NCI-H128 (cell line): Measurements from ENCODE around the gene TAGAP.
"Not testable (repeated sequence)": the region's sequence is repeated elsewhere in the genome, so short reads cannot be mapped to it uniquely, and the experiment has no call there.

Experiments
- DNase-seq: peaks from one replicate; lab custom pipeline; 2025; ENCODE audit not compliant: unreplicated experiment; lab: John Stamatoyannopoulos, UW

Gene TAGAP

GRCh38 chr6:159045801-159046200 lies 1.0 kb upstream of the TAGAP start:
- DNase-seq = no peak

GRCh38 chr6:159043947-159044346 lies 844 bp downstream of the TAGAP start:
- DNase-seq = no peak

- DNase-seq = no peak
Measured at GRCh38 chr6:159043251-159043650, 1.5 kb downstream of the TAGAP start.

DNA sequence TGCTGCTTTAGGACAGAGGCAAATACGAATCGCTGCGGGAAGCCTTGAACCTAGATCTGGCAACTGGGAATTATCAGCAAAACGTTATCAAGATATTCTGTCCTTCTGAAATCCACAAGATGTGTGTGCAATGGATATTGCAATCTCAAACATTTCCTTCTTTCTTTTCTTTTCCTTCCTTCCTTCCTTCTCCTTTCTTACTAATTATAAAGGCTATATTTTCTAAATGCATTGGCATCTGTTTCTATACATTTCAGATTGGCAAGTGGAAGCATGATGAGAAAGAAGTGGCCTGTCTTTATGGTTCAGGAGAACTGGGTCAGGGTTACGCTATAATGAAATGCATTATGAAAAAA lies 2.0 kb downstream of the TAGAP start:
- DNase-seq = no peak

DNA sequence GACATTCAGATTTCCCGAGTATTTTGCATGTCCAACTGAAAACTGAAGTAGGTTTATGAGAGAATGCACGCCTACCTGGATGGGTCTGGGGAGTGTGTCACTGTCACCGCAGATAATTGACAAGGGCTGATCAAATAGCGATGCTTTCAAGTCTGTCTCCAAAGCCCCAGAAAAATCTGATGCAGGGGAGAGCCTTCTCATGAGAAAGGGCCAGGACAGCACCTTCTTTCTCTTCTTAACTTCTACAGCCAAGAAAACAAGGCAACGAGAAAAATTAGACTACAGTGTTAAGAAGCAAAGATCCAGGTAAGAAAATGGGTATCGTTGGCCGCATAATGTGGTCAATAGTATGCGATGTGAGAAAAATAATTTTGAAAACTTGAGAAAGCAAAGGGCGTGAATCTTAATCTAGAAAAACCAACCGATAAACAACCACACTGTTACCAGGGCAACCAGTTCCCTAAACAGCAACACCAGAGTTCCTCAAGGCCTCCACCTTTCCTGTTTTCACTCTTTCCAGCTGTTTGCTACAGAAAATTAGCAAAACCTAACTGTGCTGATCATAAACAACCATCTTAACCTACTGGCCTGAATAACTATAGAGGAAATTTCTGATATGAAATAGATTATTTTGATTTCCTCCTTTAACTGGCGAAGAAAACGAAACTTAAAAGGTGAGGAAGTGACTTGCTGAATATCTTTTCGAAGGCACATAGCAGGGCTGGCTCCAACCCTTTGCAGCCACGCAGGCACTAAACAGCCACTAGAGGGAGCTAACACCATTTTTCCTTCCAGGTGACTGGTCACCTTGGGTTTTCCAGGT lies 2.6 kb downstream of the TAGAP start:
- DNase-seq = peak; percentile 34

DNA sequence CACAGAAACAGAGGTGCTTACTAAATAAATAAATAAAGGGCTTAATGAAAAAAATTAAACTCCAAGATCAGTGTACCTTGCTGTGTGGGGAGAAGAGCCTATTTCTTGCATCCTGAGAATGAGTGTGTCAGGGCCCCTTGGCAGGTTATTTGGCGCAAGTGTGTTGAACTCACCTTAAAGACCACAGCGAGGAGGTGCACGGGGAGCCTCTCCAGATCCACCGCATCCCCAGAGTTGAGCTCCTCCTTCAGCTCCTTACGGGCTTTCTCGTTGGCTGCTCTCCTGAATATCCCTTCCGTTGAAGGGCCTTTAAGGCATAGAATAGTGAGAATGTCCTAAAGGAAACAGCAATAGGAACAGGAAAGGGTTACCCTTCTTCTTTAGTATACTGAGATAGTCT lies 3.6 kb downstream of the TAGAP start:
- no peak for DNase-seq

- no peak for DNase-seq
Measured at GRCh38 chr6:159039885-159040258, 4.9 kb downstream of the TAGAP start.

- no peak for DNase-seq
Measured at GRCh38 chr6:159038914-159039884, 5.6 kb downstream of the TAGAP start.

DNA sequence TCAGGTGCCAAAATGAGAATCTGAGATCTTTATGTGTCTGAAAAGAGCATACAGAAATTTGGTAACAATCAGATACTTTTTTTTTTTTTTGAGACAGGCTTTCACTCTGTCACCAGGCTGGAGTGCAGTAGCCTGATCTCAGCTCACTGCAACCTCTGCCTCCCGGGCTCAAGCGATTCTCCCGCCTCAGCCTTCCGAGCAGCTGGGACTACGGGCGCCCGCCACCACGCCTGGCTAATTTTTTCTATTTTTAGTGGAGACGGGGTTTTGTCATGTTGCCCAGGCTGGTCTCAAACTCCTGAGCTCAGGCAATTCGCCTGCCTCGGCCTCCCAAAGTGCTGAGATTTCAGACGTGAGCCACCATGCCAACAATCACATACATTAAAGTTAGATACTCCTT lies 6.5 kb downstream of the TAGAP start:
- DNase-seq = not testable (repeated sequence)

DNA sequence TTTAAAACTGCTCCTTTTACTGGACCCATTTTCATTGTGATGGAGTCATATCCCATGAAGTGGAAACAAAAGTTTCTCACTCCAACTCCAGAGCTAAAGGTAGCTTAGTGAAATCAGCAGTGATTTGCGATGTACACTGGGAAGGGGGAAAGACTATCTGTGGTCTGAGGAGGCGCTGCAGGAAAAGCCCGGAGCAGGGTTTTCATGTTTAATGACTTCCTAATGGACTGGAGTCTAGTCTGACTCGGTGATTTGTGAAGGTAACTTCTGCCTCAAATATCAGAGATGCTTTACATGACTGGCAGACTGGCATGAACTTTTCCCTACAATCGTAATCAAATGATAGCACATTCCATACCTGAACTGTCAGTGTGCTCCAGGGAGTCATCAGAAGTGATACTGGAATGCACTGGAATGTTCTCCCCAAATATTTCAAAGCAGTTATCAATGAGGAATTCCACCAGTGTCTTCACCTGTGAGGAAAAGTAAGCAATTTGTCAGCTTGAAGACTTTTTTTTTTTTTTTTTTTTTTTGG lies 7.0 kb downstream of the TAGAP start:
- DNase-seq = no peak

GRCh38 chr6:159036673-159037072 lies 8.1 kb downstream of the TAGAP start:
- no peak for DNase-seq

DNA sequence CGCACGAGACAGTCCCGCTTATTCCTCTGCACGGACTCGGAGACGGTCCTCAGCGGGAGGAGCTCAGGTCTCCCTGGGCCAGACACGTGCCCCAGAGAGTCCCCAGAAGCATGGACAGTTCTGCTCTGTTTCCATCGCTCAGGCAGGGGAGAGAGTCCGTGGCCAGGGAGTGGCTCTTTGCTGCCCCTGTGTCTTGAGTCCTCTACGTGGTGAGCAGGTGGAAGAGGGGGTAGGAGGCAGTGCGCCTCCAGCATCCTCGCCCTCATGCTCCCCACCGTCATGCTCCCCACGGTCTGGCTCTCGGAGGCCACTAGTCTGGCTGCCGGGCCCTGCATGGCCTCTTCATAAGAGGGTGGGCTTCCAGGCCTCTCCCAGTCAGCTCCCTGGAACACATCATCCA lies 8.9 kb downstream of the TAGAP start:
- DNase-seq = no peak

DNA sequence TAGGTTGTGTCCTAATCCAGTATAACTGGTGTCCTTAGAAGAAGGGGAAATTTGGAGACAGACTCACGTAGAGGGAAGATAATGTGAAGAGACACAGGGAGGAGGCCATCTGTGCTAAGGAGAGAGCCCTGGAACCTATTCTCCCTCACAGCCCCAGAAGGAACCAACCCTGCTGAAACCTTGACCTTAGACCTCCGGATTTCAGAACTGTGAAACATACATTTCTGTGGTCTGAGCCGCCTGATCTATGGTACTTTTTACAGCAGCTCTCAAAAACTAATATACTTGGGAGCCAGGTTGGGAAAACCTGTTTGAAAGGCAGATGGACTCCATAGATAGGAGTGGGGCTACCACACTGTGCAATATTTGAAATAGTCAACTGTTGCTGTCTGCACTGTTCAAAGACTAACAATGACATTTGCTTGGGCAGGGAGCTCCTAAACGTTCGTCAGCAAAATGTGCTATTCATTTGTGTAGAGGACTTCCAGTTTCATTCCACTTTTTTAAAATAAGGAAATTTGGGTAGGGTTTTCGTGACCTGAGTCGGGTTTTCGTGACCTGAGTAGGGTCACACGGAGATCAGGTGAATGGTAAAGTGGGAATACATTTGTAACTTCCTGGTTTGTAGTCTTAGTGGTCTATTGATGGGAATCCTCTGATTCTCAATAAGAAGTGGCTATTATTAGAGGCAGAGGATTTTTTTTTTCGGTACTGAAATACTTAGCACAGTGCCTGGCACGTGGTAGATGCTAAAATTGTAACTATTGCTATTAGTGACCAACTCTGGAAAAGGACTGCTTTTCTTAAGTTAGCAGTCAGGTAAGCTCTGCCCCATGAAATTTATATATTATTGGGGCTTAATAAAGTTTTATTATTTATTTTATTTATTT lies 11.4 kb downstream of the TAGAP start:
- DNase-seq = no peak

- DNase-seq = no peak
Measured at GRCh38 chr6:159031846-159032245, 12.9 kb downstream of the TAGAP start.

GRCh38 chr6:159030168-159030567 lies 14.6 kb downstream of the TAGAP start:
- DNase-seq = no peak

- DNase-seq = not testable (repeated sequence)
Measured at GRCh38 chr6:159025224-159025623, 19.6 kb downstream of the TAGAP start.

DNA sequence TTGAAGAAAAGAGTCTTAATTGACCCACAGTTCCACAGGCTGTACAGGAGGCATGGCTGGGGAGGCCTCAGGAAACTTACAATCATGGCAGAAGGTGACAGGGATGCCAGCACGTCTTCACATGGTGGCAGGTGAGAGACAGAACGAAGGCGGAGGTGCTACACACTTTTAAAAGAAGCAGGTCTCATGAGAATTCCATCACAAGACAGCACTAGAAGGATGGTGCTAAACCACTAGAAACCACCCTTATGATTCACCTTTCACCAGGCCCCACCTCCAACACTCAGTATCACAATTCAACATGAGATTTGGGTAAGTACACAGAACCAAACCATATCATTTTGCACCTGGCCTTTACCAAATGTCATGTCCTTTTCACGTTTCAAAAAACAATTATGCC lies 20.9 kb downstream of the TAGAP start:
- DNase-seq = no peak

- DNase-seq = no peak
Measured at GRCh38 chr6:159020011-159020410, 24.8 kb downstream of the TAGAP start.

- no peak for DNase-seq
Measured at GRCh38 chr6:159017757-159018559, 26.8 kb downstream of the TAGAP start.

DNA sequence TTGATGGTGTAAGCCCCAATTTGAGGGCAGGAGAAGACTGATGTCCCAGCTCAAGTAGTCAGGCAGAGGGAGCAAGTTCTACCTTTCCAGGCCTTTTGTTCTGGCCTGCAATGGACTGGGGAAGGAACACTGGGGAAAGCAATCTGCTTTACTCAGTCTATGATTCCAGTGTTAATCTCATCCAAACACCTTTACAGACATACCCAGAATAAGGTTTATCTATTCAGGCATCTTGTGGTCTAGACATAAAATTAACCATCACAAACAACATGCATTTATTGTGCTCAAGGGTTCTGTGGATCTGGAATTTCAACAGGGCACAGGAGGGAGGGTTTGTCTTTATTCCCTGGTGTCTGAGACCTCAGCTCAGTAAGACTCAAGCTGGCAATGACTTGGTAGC lies 30.4 kb downstream of the TAGAP start:
- DNase-seq = no peak
